ENCODE measurements around the gene ENOX1. TPM values are rescaled to one million over a fixed set of nuclear protein-coding genes. Genes with fewer than 3 reads are reported as not detected.

The ENOX1 gene
- total and polyA plus RNA-seq, 2 donors (not counting 3 experiments of a cell fraction or from before 2014, with no cell fraction given), result 0.17 to 0.97 TPM

- Histone ChIP-seq H3K4me3 (replicated peaks in 1 of 3; ENCODE audit: insufficient read depth in 1 of 3, low read depth in 1 of 3, low read length in 3 of 3) (no peak overlapping the region), H3K4me1 (ENCODE audit: control insufficient read depth, extremely low read depth, insufficient read depth, low read length) (peaks cover 12% of the 10 kb centered on the region), H3K27ac (ENCODE audit: insufficient read depth, low read depth, low read length) (no peak overlapping the region), H3K9me3 (replicated peaks; ENCODE audit: control insufficient read depth, insufficient read depth, low read length) (no peaks in the 10 kb centered on the region), H3K4me2 (ENCODE audit: insufficient read depth, low read length) (no peak overlapping the region), H4K20me1 (replicated peaks; ENCODE audit: control insufficient read depth, extremely low read depth, insufficient read depth, low read length) (no peaks in the 10 kb centered on the region), H3K9me1 (replicated peaks; ENCODE audit: control insufficient read depth, extremely low read depth, insufficient read depth, low read length) (no peaks in the 10 kb centered on the region), H3K9ac (replicated peaks; ENCODE audit: extremely low read depth, insufficient read depth, low read length) (no peak overlapping the region), H2AFZ (ENCODE audit: low read depth, low read length) (no peak overlapping the region), H3K27me3 (ENCODE audit: control insufficient read depth in 2 of 2, insufficient read depth in 2 of 2, low read length in 2 of 2) (no peaks in the 10 kb centered on the region), H3K79me2 (ENCODE audit: control insufficient read depth, insufficient read depth, low read length) (no peaks in the 10 kb centered on the region), H3K36me3 (ENCODE audit: control insufficient read depth in 2 of 2, extremely low read depth in 1 of 2, insufficient read depth in 2 of 2, low read length in 2 of 2) (no peaks in the 10 kb centered on the region)
- no peak for FAIRE-seq
- no TSS peak for BruUV-seq (replicated peaks)
- ChIA-PET CTCF (interaction anchor here (0.6 to 1.2 kb wide), 2 partner anchors 32 to 41 kb away, joined by 3 read pairs; no protein-coding TSS in a partner anchor), POLR2A (no interaction called here)
- intact Hi-C loops (cut with micrococcal nuclease), result no loop called here
- TF ChIP-seq MYC (IDR thresholded peaks at IDR 0.05; ENCODE audit: low read depth, low read length), result no peak
- no peak for TF ChIP-seq POLR2AphosphoS5 (IDR thresholded peaks at IDR 0.05; ENCODE audit: insufficient read depth, low read depth, low read length)
- TF ChIP-seq EZH2 (IDR thresholded peaks at IDR 0.05; ENCODE audit: borderline replicate concordance, low read depth, low read length, severe bottlenecking), result no peak
- TF ChIP-seq CTCF (IDR thresholded peaks at IDR 0.05; ENCODE audit: extremely low read depth in 1 of 2, insufficient read depth in 1 of 2, low read depth in 1 of 2, low read length in 2 of 2), result no peak
- TF ChIP-seq MAX (IDR thresholded peaks at IDR 0.05; ENCODE audit: insufficient read depth, insufficient read length), result no peak
- no peak for TF ChIP-seq JUN (IDR thresholded peaks at IDR 0.05; ENCODE audit: borderline replicate concordance, insufficient read depth, insufficient read length, low read depth)
- TF ChIP-seq POLR2A (IDR thresholded peaks at IDR 0.05; ENCODE audit: low read depth, low read length), result no peak
- no peak for TF ChIP-seq FOS (IDR thresholded peaks at IDR 0.05; ENCODE audit: borderline replicate concordance, insufficient read depth, low read length)
- TF ChIP-seq GATA2 (IDR thresholded peaks at IDR 0.05; ENCODE audit: insufficient read depth, insufficient read length, low read depth, low read length), result no peak
- DNase-seq (ENCODE audit: low read depth, low spot score), result no peak
- dilution Hi-C loops (cut with MboI; ENCODE audit: extremely low pct_ligation_motif_present, low sequenced_read_pairs), result no loop called here
Observed at GRCh38 chr13:43264458-43264857, 522.3 kb downstream of the ENOX1 start.
